MM.1S (cell line): ENCODE data around the gene PDE3B.
"Not testable (repeated sequence)": the region's sequence is repeated elsewhere in the genome, so short reads cannot be mapped to it uniquely, and the experiment has no call there.

Experiments used
- CTCF ChIP-seq: fragments of 300-600 bp; sonication (generic); IDR thresholded peaks from 2 replicates; pipeline ENCODE4 v1.5.1; 2016; ENCODE audit warnings: antibody characterized with exemption, low read length, mixed read lengths
- EZH2 ChIP-seq: fragments of 300-600 bp; sonication (generic); optimal IDR thresholded peaks from 2 replicates; pipeline ENCODE3; 2017; ENCODE audit warnings: low read depth, mild to moderate bottlenecking, antibody characterized with exemption, low read length, mixed read lengths
- EZH2phosphoT487 ChIP-seq: fragments of 300-600 bp; sonication (generic); IDR thresholded peaks from 2 replicates; pipeline ENCODE4 v1.6.1; 2018; ENCODE audit warnings: antibody characterized with exemption, low read length

- not testable (repeated sequence) for TF ChIP-seq CTCF, EZH2, EZH2phosphoT487
These were observed 115.9 kb downstream of the PDE3B start for GRCh38 chr11:14759300-14760012.
